GM19463 (cell line): ENCODE results near the gene TEKTIP1.
"Not testable (repeated sequence)": the region's sequence is repeated elsewhere in the genome, so short reads cannot be mapped to it uniquely, and the experiment has no call there.

Experiments
- ATAC-seq: cut with Tn5 transposase; IDR thresholded peaks from one replicate; pipeline ENCODE4 v1.9.1; 2021; ENCODE audit warnings: mild to moderate bottlenecking, moderate library complexity; ENCODE audit not compliant: unreplicated experiment

The TEKTIP1 gene

DNA sequence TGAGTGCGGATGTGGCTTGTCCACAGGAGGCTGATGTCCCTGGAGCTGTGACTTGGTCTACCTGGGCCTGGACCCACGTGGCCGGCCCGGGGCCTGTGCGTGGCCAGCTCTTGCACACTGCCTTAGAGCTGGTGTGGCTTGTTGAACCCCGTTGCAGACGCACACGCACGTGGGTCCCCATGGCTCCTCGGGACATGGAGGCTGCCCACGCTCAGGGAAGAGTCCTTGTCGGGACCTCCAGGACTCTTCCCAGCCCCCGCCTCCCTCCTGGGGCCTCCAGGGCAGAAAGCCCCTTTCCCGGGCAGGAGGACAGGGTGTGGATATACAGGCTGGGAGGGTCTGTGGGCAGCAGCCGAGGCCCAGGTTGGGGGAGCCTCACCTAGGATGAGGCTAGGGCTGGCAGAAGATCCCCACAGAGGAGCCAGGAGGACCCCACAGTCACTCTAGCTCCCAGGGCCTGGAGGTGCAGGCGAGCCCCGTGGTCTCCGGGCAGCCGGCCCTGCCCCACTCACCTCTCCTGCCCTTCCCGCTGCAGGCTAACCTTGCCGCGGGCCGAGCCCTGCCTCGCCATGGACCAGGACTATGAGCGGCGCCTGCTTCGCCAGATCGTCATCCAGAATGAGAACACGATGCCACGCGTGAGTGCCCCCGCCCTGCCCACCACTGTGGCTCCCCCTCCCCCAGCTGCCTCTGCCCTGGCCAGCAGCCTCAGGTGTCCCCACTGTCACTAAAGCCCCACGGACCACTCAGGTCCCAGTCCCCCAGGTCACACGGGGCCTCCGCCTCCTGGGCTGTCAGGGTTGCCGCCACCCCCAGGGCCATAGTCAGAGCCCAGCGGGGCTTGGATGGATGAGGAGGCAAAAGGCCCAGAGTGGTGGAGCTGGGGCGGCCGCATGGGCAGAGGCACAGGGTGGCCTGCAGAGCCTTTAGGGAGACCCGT is 16.3 kb upstream of the TEKTIP1 start:
- no peak for ATAC-seq

DNA sequence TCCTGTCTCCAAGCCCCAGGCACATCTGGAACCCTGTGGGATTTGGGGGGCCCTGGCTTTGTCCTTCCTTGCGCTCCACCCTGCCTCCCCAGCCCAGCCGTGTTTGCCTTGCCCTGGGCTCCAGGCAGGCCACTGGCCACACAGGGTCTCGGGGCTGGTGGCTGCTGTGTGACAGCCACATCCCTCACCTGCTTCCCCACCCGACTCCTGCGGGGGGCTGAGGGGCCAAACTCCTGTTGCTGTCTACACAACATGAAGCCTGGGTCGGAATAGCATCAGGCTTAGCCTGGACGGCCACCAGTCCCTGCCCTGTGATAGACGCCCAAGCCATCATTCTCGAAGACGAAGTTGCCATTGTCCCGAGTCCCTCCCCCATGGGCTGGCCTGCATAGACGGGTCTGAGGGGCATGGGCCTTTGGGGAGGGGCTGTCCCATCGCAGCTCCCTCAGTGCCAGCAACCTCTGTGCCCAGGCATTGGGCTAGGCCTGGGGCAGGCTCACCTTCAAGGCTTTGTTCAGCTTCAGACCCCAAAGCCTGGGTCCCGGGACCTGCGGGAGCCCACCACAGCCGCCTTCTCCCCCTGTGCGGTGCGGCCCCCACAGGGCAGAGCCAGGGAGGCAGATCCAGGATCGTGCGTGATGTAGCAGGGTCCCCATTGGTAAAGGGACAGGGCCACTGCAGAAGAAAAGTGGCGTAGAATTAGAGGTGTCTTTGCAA is 15.5 kb upstream of the TEKTIP1 start:
- no peak for ATAC-seq

DNA sequence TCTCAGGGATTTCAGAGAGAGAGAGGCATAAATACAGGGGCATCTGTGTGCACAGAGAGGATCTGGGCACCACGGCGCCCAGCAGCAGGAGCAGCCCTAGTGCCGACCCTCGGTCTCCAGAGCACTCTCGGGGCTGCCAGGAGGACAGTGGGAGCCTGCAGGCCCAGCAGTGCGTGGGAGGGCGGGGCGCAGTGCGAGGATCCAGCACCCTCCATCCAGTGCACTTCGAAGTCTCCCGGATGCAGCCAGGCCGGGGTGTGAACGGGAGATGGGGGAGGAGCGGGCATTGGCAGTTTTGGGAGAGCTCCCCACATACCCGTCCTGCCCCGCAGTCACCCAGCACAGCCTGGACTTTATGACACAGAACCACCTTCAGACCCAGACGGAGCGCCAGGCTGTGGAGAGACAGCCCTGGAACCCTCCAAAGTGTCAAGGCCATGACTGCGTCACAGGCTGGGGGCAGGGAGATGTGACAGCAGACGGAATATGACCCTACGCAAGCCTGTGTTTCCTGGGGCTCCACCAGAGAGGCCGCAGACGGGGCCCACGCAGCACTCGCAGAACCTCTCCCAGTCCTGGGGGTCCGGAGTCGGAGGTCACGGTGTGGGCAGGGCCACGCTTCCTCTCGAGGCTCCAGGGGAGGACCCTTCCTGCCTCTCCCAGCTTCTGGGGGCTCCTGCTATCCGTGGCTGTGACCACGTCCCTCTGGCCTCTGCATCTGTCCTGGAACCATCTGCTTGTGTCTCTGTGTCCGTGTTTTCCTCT is 14.7 kb upstream of the TEKTIP1 start:
- ATAC-seq: no peak

DNA sequence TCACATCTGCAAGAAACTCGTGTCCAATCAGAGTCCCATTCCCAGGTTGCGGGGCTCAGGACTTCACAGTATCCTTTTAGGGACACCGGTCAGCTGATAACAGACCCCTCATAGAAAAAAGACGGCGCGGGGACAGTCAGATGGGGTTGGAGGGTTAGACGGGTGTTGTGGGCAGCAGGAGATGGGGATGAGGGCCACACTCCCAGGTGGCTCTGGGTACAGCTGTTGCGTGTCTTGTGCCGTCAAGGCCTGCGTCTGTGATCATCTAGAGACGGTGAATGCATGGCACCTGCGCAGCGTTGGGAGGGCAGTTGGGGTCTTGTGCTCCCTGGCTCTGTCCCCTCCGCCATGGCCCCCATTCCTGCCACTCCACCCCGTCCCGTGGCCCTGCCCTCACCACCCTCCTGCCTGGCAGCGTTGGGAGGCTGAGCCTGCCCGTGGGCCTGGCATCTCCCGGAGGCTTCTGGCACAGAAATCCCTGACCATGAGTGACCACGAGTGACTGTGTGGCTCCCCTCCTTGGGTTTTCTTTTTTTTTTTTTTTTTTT is 14.0 kb upstream of the TEKTIP1 start:
- no peak for ATAC-seq

DNA sequence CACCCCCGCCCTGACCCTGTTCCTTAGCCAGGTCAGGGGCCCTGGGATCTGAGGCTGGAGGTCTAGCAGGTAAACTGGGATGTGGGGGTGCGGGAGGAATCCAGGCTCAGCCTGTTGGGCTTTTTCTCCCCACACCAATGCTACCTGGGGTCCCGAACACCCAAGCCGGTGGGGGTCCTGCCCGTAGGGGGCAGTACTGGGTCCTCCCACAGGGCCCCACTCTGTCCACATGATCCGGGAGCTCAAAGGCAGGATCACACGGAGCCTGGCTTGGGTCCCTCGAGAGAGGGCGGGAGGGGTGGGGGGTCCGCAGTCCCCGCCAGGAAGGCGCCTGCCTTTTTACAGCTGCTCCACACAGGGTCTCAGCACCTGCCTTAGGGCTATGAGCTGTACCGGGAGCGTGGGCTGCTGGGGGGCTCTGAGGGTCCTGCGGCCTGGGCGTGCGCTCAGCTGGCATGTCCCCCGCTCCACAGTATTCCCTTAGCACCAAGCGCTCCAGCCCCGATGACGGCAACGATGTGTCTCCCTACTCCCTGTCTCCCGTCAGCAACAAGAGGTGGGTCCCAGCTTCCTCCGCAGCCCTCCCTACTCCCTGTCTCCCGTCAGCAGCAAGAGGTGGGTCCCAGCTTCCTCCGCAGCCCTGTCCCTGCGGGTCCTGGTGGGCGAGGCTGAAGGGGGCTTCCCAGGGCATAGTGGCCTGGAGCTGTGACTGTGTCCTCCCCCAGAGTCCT is 12.3 kb upstream of the TEKTIP1 start:
- no peak for ATAC-seq

DNA sequence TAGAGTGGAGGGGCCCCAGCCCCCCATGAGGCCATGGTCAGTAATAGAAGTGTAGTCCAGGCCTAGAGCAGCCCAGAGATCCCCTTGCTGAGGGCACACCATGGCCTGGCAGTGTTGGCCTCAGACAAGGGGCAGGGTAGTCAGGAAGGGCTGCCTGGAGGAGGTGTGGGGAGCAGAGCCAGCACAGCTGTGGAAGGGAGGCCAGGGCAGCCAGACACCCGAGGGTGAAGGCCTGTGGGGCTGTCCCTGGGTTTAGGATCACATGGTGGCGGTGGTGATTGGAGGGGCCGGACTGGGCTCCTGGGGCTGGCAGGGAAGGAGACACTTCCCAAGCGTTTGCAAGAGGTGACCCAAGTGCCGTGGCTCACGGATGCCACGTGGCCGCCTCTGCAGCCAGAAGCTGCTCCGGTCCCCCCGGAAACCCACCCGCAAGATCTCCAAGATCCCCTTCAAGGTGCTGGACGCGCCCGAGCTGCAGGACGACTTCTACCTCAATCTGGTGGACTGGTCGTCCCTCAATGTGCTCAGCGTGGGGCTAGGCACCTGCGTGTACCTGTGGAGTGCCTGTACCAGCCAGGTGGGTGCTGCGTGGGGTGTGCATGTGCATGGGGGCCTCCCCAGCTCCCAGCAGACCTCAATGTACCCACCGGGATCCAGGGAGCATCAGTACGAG is 11.6 kb upstream of the TEKTIP1 start:
- no peak for ATAC-seq

DNA sequence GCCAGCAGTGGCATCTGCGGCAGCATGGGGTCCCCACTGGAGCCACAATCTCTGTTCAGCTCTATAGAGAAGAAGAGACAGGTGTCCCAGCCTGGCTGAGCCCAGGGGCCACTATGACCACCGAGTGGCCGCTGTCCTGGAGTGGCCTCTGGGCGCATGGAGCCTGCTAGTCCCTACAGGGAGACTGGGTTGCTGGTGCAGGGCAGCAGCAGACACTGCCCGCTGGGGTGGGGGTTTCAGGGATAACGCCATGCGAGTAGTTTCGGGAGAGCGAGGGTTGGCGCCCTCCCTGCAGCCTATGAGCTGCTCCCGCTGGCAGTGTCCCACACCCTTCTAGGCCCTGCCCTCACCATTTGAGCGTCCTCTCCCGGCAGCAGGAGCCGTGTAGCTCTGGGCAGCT is 10.9 kb upstream of the TEKTIP1 start:
- no peak for ATAC-seq

DNA sequence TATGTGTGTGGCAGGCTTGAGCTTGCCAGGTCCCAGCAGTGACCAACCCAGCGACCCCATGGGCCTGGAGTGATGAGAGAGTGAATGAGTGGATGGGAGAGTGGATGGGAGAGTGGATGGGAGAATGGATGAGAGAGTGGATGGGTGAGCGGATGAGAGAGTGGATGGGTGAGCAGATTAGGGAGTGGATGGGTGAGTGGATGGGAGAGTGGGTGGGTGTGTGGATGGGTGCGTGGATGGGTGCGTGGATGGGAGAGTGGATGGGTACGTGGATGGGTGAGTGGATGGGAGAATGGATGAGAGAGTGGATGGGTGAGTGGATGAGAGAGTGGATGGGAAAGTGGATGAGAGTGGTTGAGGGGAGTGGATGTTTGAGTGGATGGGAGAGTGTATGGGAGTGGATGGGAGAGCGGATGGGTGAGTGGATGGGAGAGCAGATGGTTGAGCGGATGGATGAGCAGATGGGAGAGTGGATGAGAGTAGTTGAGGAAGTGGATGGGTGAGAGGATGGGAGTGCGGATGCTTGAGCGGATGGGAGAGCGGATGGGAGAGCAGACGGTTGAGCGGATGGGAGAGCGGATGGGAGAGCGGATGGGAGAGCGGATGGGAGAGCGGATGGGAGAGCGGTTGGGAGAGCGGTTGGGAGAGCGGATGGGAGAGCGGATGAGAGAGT is 10.3 kb upstream of the TEKTIP1 start:
- ATAC-seq: no peak

DNA sequence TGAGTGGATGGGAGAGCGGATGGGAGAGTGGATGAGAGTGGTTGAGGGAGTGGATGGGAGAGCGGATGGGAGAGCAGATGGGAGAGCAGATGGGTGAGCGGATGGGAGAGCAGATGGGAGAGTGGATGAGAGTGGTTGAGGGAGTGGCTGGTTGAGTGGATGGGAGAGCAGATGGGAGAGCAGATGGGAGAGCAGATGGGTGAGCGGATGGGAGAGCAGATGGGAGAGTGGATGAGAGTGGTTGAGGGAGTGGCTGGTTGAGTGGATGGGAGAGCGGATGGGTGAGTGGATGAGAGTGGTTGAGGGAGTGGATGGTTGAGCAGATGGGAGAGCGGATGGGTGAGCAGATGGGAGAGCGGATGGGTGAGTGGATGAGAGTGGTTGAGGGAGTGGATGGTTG is 9.7 kb upstream of the TEKTIP1 start:
- not testable (repeated sequence) for ATAC-seq

DNA sequence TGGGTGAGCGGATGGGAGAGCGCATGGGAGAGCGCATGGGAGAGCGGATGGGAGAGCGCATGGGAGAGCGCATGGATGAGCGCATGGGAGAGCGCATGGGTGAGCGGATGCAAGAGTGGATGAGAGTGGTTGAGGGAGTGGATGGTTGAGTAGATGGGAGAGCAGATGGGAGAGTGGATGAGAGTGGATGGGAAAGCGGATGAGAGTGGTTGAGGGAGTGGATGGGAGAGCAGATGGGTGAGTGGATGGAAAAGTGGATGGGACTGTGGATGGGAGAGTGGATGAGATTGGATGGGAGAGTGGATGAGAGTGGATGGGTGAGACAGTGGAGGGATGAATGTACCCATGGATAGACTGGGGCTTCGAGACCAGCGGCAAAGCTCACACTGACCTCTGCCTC is 8.6 kb upstream of the TEKTIP1 start:
- ATAC-seq: no peak

DNA sequence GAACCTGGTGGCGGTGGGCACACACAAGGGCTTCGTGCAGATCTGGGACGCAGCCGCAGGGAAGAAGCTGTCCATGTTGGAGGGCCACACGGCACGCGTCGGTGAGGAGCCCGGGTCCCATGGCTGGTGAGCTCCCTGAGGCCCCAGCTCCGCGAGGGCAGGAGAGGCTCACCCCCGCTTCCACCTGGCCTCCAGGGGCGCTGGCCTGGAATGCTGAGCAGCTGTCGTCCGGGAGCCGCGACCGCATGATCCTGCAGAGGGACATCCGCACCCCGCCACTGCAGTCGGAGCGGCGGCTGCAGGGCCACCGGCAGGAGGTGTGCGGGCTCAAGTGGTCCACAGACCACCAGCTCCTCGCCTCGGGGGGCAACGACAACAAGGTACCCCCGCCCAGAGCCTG is 7.3 kb upstream of the TEKTIP1 start:
- no peak for ATAC-seq

DNA sequence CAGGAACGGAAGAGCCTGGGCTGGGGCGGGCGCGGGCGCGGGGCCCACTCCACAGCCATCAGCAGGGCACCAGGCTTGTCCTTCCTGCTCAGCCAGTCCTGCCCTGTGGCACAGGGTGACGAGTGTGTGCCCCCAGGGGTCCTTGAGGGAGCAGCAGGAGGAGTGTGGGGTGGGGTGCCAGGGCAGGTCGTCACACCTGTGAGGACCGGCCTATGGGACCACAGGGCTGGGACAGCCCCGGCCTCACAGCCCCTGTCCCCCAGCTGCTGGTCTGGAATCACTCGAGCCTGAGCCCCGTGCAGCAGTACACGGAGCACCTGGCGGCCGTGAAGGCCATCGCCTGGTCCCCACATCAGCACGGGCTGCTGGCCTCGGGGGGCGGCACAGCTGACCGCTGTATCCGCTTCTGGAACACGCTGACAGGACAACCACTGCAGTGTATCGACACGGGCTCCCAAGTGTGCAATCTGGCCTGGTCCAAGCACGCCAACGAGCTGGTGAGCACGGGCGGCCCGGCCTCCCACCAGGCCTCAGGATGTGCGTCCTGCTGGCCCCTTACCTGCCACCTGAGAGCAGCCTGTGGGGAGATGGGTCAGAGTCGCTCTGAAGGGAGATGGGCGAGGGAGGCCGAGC is 6.7 kb upstream of the TEKTIP1 start:
- no peak for ATAC-seq

DNA sequence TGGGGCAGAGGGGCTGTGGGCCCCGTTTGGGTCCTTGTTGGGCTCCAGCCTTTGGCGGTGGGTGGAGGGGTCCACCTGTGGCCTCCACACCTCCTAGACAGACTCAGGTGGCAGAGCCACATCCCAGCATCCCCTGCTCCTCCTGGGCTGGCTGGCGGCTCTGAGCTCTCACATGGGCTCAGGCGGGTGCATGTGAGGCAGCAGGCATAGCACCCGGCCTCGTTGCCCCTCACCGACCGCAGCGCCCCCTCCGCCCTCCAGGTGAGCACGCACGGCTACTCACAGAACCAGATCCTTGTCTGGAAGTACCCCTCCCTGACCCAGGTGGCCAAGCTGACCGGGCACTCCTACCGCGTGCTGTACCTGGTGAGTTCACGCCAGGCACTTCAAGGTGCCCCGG is 5.9 kb upstream of the TEKTIP1 start:
- ATAC-seq: no peak

DNA sequence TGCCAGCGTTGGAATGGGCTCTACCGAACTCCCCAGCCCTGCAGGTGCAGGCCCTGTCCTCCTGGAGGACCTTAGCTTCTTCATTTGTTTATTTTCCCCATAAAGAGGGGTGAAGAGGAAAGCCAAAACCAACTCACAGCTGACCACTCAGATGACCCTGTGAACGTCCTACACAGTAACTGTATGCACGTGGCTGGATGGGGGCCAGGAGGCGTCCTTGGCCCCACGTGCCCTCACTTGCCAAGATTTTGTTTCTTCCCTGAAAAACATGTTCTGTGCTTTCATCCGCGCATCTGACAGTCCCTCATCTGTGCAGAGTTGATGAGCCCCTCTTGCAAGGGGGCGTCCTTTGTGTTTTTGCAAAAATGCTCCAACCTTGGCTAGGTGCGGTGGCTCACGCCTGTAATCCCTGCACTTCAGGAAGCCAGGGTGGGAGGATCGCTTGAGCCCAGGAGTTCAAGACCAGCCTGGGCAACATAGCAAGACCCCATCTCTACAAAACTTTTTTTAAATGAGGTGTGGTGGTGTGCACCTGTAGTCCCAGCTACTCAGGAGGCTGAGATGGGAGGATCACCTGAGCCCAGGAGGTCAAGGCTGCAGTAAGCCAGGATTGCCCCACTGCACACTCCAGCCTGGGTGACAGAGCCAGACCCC is 5.3 kb upstream of the TEKTIP1 start:
- no peak for ATAC-seq

DNA sequence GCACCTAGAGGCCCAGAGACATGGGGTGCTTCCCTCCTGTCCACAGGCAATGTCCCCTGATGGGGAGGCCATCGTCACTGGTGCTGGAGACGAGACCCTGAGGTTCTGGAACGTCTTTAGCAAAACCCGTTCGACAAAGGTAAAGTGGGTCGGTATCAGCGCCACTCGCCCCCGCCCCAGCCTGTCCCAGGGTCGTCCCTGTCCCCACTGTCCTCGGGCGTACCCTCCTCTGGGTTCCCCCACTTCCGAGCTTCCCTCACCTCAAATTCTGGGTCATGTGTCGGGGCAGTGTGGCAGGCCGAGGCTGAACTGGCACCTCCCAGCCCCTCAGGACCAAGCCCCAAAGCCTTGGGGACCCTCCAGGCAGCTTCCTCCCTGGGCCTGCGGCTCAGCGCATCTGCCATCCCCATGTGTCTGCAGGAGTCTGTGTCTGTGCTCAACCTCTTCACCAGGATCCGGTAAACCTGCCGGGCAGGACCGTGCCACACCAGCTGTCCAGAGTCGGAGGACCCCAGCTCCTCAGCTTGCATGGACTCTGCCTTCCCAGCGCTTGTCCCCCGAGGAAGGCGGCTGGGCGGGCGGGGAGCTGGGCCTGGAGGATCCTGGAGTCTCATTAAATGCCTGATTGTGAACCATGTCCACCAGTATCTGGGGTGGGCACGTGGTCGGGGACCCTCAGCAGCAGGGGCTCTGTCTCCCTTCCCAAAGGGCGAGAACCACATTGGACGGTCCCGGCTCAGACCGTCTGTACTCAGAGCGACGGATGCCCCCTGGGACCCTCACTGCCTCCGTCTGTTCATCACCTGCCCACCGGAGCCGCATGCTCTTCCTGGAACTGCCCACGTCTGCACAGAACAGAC is 4.4 kb upstream of the TEKTIP1 start:
- ATAC-seq: no peak

DNA sequence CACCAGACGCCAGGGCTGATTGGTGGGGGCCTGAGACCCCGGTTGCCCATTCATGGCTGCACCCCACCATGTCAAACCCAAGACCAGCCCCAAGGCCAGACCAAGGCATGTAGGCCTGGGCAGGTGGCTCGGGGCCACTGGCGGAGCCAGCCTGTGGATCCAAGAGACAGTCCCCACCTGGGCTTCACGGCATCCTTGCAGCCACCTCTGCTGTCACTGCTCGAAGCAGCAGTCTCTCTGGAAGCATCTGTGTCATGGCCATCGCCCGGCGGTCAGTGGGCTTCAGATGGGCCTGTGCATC is 3.8 kb upstream of the TEKTIP1 start:
- no peak for ATAC-seq

DNA sequence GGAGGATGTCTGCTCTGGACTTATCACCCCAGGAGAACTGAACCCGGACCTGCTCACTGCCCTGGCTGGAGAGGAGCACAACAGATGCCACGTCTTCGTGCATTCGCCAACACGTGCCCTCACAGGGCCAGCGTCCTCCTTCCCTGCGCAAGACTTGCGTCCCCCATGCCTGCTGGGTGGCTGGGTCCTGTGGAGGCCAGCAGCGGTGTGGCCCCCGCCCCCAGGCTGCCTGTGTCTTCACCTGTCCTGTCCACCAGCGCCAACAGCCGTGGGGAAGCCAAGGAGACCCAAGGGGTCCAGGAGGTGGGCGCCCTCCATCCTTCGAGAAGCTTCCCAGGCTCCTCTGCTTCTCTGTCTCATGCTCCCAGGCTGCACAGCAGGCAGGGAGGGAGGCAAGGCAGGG is 3.4 kb upstream of the TEKTIP1 start:
- ATAC-seq: no peak

DNA sequence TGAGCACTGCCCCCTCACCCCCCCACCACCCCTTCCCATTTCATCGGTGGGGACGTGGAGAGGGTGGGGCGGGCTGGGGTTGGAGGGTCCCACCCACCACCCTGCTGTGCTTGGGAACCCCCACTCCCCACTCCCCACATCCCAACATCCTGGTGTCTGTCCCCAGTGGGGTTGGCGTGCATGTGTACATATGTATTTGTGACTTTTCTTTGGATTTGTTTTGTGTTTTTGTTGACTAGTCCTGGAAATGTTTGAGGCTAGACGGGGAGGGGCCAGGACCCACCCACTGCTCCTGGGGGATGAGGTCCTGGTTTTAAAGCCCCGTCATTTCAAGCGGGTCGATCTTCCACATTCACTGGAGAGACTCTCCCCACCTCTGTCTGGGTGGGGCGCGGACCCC is 3.0 kb upstream of the TEKTIP1 start:
- no peak for ATAC-seq
